Trophoblast cell (in vitro differentiated cells and primary cell): ENCODE results near the gene UBA1.

Source experiments
- DNase-seq, 2 donors: peaks; one replicate each; pipeline ENCODE4 v3.0.0-alpha.2; 2016
- H2AFZ ChIP-seq: 2 replicates; pipeline ENCODE4 v1.6.1; 2013; ENCODE audit warnings: low read length, moderate library complexity, mild to moderate bottlenecking; ENCODE audit not compliant: insufficient read depth, poor library complexity
- H2AK5ac ChIP-seq: 2 replicates; pipeline ENCODE4 v1.6.1; 2013; ENCODE audit warnings: mild to moderate bottlenecking, low read length
- H2BK120ac ChIP-seq: 2 replicates; pipeline ENCODE4 v1.6.1; 2013; ENCODE audit warnings: low read length, mild to moderate bottlenecking, moderate library complexity; ENCODE audit not compliant: insufficient read depth, poor library complexity
- H2BK12ac ChIP-seq: 2 replicates; pipeline ENCODE4 v1.6.1; 2013; ENCODE audit warnings: mild to moderate bottlenecking, low read length, moderate library complexity
- H2BK5ac ChIP-seq: 2 replicates; pipeline ENCODE4 v1.6.1; 2013; ENCODE audit warnings: low read length, low read depth, moderate library complexity, mild to moderate bottlenecking; ENCODE audit not compliant: poor library complexity
- H3K14ac ChIP-seq: 2 replicates; pipeline ENCODE4 v1.6.1; 2013; ENCODE audit warnings: mild to moderate bottlenecking, low read length
- H3K18ac ChIP-seq: 2 replicates; pipeline ENCODE4 v1.6.1; 2013; ENCODE audit warnings: mild to moderate bottlenecking, low read length
- H3K23ac ChIP-seq: 2 replicates; pipeline ENCODE4 v1.6.1; 2013; ENCODE audit warnings: low read length
- H3K27ac ChIP-seq: 2 replicates; pipeline ENCODE4 v1.5.1; 2013; ENCODE audit warnings: low read depth, mild to moderate bottlenecking, inconsistent platforms, low read length, moderate library complexity
- H3K27me3 ChIP-seq: 2 replicates; pipeline ENCODE4 v1.6.1; 2013; ENCODE audit warnings: inconsistent platforms, mild to moderate bottlenecking, low read length, moderate library complexity; ENCODE audit not compliant: insufficient read depth
- H3K36me3 ChIP-seq, 2 experiments: 1 replicate in 1 of 2; 2 replicates in 1 of 2; pipeline ENCODE4 v1.6.1; 2013; ENCODE audit warnings: low read length in 2 of 2, mild to moderate bottlenecking in 2 of 2, moderate library complexity in 1 of 2; ENCODE audit not compliant: insufficient read depth in 2 of 2, control insufficient read depth in 1 of 2
- H3K4ac ChIP-seq: 2 replicates; pipeline ENCODE4 v1.6.1; 2013; ENCODE audit warnings: low read depth, mild to moderate bottlenecking, low read length, moderate library complexity
- H3K4me1 ChIP-seq, 2 experiments: 1 replicate in 1 of 2; 2 replicates in 1 of 2; pipeline ENCODE4 v1.6.1; 2013; ENCODE audit warnings: low read length in 2 of 2, mild to moderate bottlenecking in 2 of 2, moderate library complexity in 1 of 2; ENCODE audit not compliant: insufficient read depth in 2 of 2, control insufficient read depth in 1 of 2
- H3K4me2 ChIP-seq: 2 replicates; pipeline ENCODE4 v1.6.1; 2013; ENCODE audit warnings: inconsistent platforms, mild to moderate bottlenecking, low read length, moderate library complexity
- H3K4me3 ChIP-seq: 2 replicates; pipeline ENCODE4 v1.5.1; 2013; ENCODE audit warnings: mild to moderate bottlenecking, low read depth, low read length, inconsistent platforms
- H3K79me1 ChIP-seq: one replicate; pipeline ENCODE4 v1.6.1; 2013; ENCODE audit warnings: low read length
- H3K79me2 ChIP-seq: 2 replicates; pipeline ENCODE4 v1.6.1; 2013; ENCODE audit warnings: low read length, mild to moderate bottlenecking; ENCODE audit not compliant: control insufficient read depth, insufficient read depth, poor library complexity
- H3K9ac ChIP-seq: 2 replicates; pipeline ENCODE4 v1.6.1; 2013; ENCODE audit warnings: mild to moderate bottlenecking, low read length
- H3K9me3 ChIP-seq: 2 replicates; pipeline ENCODE4 v1.6.1; 2013; ENCODE audit warnings: low read depth, mild to moderate bottlenecking, control low read depth, inconsistent platforms, low read length; ENCODE audit not compliant: insufficient read depth
- H4K12ac ChIP-seq: 2 replicates; pipeline ENCODE4 v1.6.1; 2013; ENCODE audit warnings: low read depth, mild to moderate bottlenecking, low read length, moderate library complexity
- H4K8ac ChIP-seq: 2 replicates; pipeline ENCODE4 v1.6.1; 2013; ENCODE audit warnings: low read depth, mild to moderate bottlenecking, low read length, moderate library complexity
- H4K91ac ChIP-seq: one replicate; pipeline ENCODE4 v1.6.1; 2013; ENCODE audit warnings: low read depth, mild to moderate bottlenecking, low read length, moderate library complexity
- WGBS: extraction: QIAGEN DNeasy Blood & Tissue Kit; methylation state at CpG from one replicate; pipeline ENCODE4 v1.1.7; 2013; ENCODE audit warnings: missing lambda C conversion rate; ENCODE audit not compliant: insufficient read length, insufficient coverage; ENCODE audit errors: extremely low coverage; 5-methylcytosine and 5-hydroxymethylcytosine counted together

Gene UBA1

GRCh38 chrX:47186096-47186740 is 7.4 kb upstream of the UBA1 start:
- H4K91ac ChIP-seq: no peak overlapping the region
- no CpG with 5 or more reads among the region's 27 CpGs for WGBS
- H3K4me3 ChIP-seq: no peak overlapping the region
- no peaks in the 10 kb centered on the region for H3K79me2 ChIP-seq
- no peak overlapping the region for H3K9ac ChIP-seq
- H3K4me1 ChIP-seq: no peaks in the 10 kb centered on the region
- no peak overlapping the region for H2AK5ac ChIP-seq
- no peak overlapping the region for H3K4ac ChIP-seq
- no peak overlapping the region for H4K8ac ChIP-seq
- H3K18ac ChIP-seq: no peak overlapping the region
- H3K14ac ChIP-seq: no peak overlapping the region
- H2BK5ac ChIP-seq: no peak overlapping the region
- no peak overlapping the region for H4K12ac ChIP-seq
- H3K23ac ChIP-seq: no peak overlapping the region
- no peak overlapping the region for H2BK12ac ChIP-seq
- peaks cover 48 to 50% of the 10 kb centered on the region in 2 experiments for H3K36me3 ChIP-seq
- peaks cover 2% of the 10 kb centered on the region for H3K79me1 ChIP-seq
- no peak overlapping the region for H2AFZ ChIP-seq
- no peak overlapping the region for H3K27ac ChIP-seq
- DNase-seq: no peak
- no peak overlapping the region for H2BK120ac ChIP-seq
- H3K9me3 ChIP-seq: no peaks in the 10 kb centered on the region
- no peak overlapping the region for H3K4me2 ChIP-seq
- no peaks in the 10 kb centered on the region for H3K27me3 ChIP-seq

- H3K36me3 ChIP-seq: peaks cover 39 to 41% of the 10 kb centered on the region in 2 experiments
- no peak overlapping the region for H2BK5ac ChIP-seq
- H3K4me2 ChIP-seq: no peak overlapping the region
- H4K91ac ChIP-seq: no peak overlapping the region
- H3K18ac ChIP-seq: no peak overlapping the region
- no peak overlapping the region for H3K9ac ChIP-seq
- peaks cover 2% of the 10 kb centered on the region for H3K79me1 ChIP-seq
- no peak overlapping the region for H4K12ac ChIP-seq
- no peaks in the 10 kb centered on the region for H3K79me2 ChIP-seq
- no peak overlapping the region for H2AFZ ChIP-seq
- no peak overlapping the region for H3K14ac ChIP-seq
- no peak overlapping the region for H4K8ac ChIP-seq
- H2BK120ac ChIP-seq: no peak overlapping the region
- H2BK12ac ChIP-seq: no peak overlapping the region
- no peak overlapping the region for H3K23ac ChIP-seq
- no peak overlapping the region for H3K27ac ChIP-seq
- WGBS: no CpG with 5 or more reads among the region's 4 CpGs
- H3K4me3 ChIP-seq: no peak overlapping the region
- H3K27me3 ChIP-seq: no peaks in the 10 kb centered on the region
- no peak for DNase-seq
- H3K4me1 ChIP-seq: peaks cover 0 to 2% of the 10 kb centered on the region in 2 experiments
- H2AK5ac ChIP-seq: no peak overlapping the region
- no peaks in the 10 kb centered on the region for H3K9me3 ChIP-seq
- H3K4ac ChIP-seq: no peak overlapping the region
Observed at GRCh38 chrX:47187106-47187677, 6.4 kb upstream of the UBA1 start.

- H3K4me3 ChIP-seq: no peak overlapping the region
Observed at GRCh38 chrX:47189906-47190305, 3.7 kb upstream of the UBA1 start.

GRCh38 chrX:47190445-47191269 is 3.0 kb upstream of the UBA1 start:
- Histone ChIP-seq H3K4me3 (peak overlapping the region; percentile 67), H2AFZ (peak overlapping the region; percentile 81), H2AK5ac (no peak overlapping the region), H3K9ac (no peak overlapping the region), H3K27me3 (no peaks in the 10 kb centered on the region), H3K79me2 (peaks cover 14% of the 10 kb centered on the region), H4K91ac (peak overlapping the region; percentile 8), H4K12ac (no peak overlapping the region), H3K4ac (no peak overlapping the region), H2BK5ac (no peak overlapping the region), H3K36me3 (peaks cover 18% of the 10 kb centered on the region in 2 experiments), H3K18ac (no peak overlapping the region), H3K9me3 (no peaks in the 10 kb centered on the region), H2BK12ac (no peak overlapping the region), H3K79me1 (peaks cover 7% of the 10 kb centered on the region), H3K23ac (no peak overlapping the region), H2BK120ac (peak overlapping the region; percentile 43), H3K14ac (no peak overlapping the region), H3K27ac (no peak overlapping the region), H3K4me1 (peaks cover 5 to 12% of the 10 kb centered on the region in 2 experiments), H4K8ac (peak overlapping the region; percentile 56), H3K4me2 (peak overlapping the region; percentile 76)
- no CpG with 5 or more reads among the region's 40 CpGs for WGBS
- DNase-seq: peak; percentile 75 to 78

More at GRCh38 chrX:47189906-47190305, 3.7 kb upstream of the UBA1 start:
- Histone ChIP-seq H2BK120ac (no peak overlapping the region), H3K4ac (no peak overlapping the region), H3K9me3 (no peaks in the 10 kb centered on the region), H4K91ac (no peak overlapping the region), H3K23ac (no peak overlapping the region), H3K36me3 (peaks cover 24 to 26% of the 10 kb centered on the region in 2 experiments), H3K4me1 (peaks cover 2 to 8% of the 10 kb centered on the region in 2 experiments), H3K79me1 (peaks cover 7% of the 10 kb centered on the region), H3K14ac (no peak overlapping the region), H2BK5ac (no peak overlapping the region), H3K27me3 (no peaks in the 10 kb centered on the region), H4K12ac (no peak overlapping the region), H2AK5ac (no peak overlapping the region), H3K4me2 (no peak overlapping the region), H3K27ac (no peak overlapping the region), H2AFZ (no peak overlapping the region), H4K8ac (no peak overlapping the region), H3K9ac (no peak overlapping the region), H3K79me2 (peaks cover 11% of the 10 kb centered on the region), H2BK12ac (no peak overlapping the region), H3K18ac (no peak overlapping the region)
- peak; percentile 23 to 45 for DNase-seq
- no CpG with 5 or more reads among the region's 19 CpGs for WGBS
